Measurements from ENCODE around the gene STAT6.

Gene STAT6

GRCh38 chr12:57112492-57113294 lies 1.5 kb upstream of the STAT6 start:
- no peak for DNase-seq (ENCODE audit: extremely low spot score)
- POLR2A ChIA-PET, result interaction anchor here (0.5 to 3.0 kb wide), 12 partner anchors 12 to 396 kb away, joined by 3 to 15 read pairs (median 4); partner anchors contain the start of genes LRP1, NAB2, NEMP1 and SHMT2
- CTCF ChIA-PET, result interaction anchor here (0.8 to 11.7 kb wide), 44 partner anchors 13 to 477 kb away, joined by 3 to 224 read pairs (median 6); partner anchors contain the start of genes HSD17B6, LRP1, NAB2 and NEMP1
- TF ChIP-seq, protein P1, sequence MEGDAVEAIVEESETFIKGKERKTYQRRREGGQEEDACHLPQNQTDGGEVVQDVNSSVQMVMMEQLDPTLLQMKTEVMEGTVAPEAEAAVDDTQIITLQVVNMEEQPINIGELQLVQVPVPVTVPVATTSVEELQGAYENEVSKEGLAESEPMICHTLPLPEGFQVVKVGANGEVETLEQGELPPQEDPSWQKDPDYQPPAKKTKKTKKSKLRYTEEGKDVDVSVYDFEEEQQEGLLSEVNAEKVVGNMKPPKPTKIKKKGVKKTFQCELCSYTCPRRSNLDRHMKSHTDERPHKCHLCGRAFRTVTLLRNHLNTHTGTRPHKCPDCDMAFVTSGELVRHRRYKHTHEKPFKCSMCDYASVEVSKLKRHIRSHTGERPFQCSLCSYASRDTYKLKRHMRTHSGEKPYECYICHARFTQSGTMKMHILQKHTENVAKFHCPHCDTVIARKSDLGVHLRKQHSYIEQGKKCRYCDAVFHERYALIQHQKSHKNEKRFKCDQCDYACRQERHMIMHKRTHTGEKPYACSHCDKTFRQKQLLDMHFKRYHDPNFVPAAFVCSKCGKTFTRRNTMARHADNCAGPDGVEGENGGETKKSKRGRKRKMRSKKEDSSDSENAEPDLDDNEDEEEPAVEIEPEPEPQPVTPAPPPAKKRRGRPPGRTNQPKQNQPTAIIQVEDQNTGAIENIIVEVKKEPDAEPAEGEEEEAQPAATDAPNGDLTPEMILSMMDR (IDR thresholded peaks at IDR 0.05; ENCODE audit: control extremely low read depth, extremely low read depth, low read depth, missing control alignments), result peak; percentile 84

DNA sequence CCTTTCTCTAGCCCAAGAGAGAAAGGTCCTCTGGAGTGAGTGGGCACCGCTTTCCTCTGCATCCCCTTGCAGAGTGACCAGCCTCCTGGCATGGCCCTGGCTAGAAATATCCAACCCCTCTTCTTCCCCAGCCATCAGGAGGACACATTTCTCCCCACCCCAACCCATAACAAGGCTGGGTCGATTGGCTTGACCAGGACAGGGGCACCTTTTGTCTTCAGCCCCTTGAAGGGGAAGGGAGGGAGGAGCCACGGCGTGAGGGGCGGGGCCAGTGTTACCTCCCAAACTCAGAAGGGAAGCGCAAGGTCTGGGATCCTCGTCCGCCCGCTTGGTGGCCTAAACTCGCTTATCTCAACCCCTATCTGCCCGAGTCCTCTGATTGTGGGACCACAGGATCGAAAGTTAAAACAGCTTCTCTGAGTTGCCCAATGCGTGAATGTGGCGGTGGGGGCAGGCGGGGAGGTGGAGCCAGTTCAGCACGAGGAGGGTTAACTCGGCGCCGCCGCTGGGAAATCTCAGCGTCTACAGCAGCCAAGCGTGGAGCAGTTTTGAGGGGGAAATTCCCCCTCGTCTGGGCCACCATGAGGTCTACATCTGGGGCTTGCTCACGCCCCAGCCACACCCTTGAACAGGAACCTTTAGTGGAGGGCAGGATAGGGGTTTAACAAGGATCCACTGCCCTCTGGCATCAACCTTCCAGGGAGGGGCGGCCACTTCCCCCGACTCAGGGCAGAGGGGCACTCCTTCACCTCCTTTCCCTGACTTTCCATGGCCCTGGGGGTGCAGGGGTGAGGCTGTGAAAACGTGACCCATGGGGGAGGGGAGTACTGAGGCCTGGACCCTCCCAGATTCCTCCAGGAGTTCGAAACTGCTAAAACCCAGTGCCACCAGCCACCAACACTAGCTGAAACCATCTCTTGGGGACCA lies 795 bp downstream of the STAT6 start:
- DNase-seq (ENCODE audit: extremely low spot score), result peak; percentile 79
- TF ChIP-seq, protein P1 (IDR thresholded peaks at IDR 0.05; ENCODE audit: control extremely low read depth, extremely low read depth, low read depth, missing control alignments), result no peak
- CTCF ChIA-PET, result interaction anchor here (0.6 to 11.7 kb wide), 20 partner anchors 16 to 477 kb away, joined by 3 to 224 read pairs (median 10); partner anchors contain the start of genes LRP1, NAB2, NEMP1 and SHMT2
- POLR2A ChIA-PET, result interaction anchor here (0.6 to 3.0 kb wide), 6 partner anchors 11 to 788 kb away, joined by 3 to 15 read pairs (median 6); partner anchors contain the start of gene NAB2

GRCh38 chr12:57109207-57110103 lies 1.7 kb downstream of the STAT6 start:
- no peak for DNase-seq (ENCODE audit: extremely low spot score)
- TF ChIP-seq, protein P1 (IDR thresholded peaks at IDR 0.05; ENCODE audit: control extremely low read depth, extremely low read depth, low read depth, missing control alignments), result no peak
- POLR2A ChIA-PET, result interaction anchor here (0.9 to 3.0 kb wide), 2 partner anchors 11 to 40 kb away, joined by 3 to 15 read pairs; no protein-coding TSS in a partner anchor
- CTCF ChIA-PET, result interaction anchor here (3.0 to 11.7 kb wide), 4 partner anchors 15 to 39 kb away, joined by 33 to 224 read pairs (median 172); partner anchors contain the start of genes LRP1, NAB2 and NEMP1

DNA sequence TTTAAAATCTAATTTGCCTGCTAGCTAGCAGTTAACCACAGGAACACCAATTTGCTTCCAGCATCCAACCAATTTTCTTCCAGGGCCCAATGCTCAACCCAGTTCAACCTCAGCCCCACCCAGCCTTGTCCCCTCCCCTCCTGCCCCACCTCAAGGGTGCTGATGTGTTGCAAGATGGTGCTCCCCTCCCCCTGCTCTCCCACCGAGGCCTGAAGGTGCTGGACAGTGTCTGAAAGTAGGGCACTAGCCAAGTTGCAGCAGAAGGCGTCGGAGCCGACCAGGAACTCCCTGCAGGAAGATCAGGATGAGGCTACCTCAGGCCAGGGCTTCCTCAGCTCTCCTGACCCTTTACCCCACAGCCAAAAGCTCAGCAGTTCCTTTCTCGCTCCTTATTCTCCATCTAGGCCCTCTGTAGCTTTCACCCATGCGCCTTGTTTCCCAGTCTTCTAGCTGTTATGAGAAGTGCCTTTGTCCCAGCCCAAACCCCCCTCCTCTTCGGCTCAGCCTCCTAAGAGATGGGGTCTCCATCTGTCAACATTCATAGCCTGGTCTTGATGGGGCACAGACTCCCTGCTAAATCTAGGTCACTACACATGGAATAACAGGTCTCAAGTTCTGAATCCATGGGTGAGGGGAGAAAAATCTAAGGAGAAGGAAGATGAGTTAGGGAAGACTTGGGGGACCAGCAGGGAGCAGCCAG lies 3.6 kb downstream of the STAT6 start:
- DNase-seq (ENCODE audit: extremely low spot score), result no peak
- ChIA-PET POLR2A (no interaction called here), CTCF (interaction anchor here (1.0 to 11.7 kb wide), 5 partner anchors 13 to 82 kb away, joined by 3 to 224 read pairs (median 130); partner anchors contain the start of genes LRP1 and NAB2)
- TF ChIP-seq, protein P1 (IDR thresholded peaks at IDR 0.05; ENCODE audit: control extremely low read depth, extremely low read depth, low read depth, missing control alignments), result no peak

DNA sequence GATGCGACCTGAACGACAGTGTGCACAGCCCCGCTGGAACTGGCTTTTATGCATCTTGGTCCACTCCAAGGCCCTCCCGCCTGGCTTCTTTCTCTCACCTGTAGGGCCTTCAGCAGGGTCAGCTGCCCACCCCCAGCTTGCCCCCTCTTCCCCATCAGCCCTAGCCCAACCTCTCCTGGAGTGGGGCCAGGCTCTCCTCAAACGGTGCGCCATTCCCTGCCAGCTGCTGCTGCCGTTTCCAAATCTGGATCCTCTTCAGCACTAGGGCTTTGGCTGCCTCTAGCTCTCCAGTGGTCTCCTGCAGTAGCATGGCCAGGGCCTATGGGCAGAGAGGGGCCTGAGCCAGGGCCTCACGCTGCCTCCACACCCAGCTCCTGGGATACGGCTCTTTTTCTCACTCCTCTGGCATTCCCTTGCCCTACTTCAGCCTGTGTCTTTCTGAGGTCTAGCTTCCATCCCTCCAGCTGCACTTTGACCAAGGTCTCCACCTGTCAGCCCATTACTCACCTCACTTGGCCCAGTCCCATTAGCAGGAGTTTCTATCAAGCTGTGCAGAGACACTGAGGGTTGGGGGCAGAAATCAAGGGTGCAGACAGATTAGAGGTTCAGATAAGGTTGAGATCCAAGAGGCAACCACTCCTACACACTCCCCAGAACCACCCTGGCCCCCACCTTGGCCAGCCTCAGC lies 5.0 kb downstream of the STAT6 start:
- ChIA-PET POLR2A (no interaction called here), CTCF (interaction anchor here (1.0 to 11.7 kb wide), 5 partner anchors 9 to 81 kb away, joined by 3 to 224 read pairs (median 3); partner anchors contain the start of gene NAB2)
- DNase-seq (ENCODE audit: extremely low spot score), result no peak
- TF ChIP-seq, protein P1 (IDR thresholded peaks at IDR 0.05; ENCODE audit: control extremely low read depth, extremely low read depth, low read depth, missing control alignments), result no peak

Data from GM10248 (cell line).